GM18867 (cell line): Measurements from ENCODE around the gene TMTC2.
"Not testable (repeated sequence)": the region's sequence is repeated elsewhere in the genome, so short reads cannot be mapped to it uniquely, and the experiment has no call there.

Experiments used
- ATAC-seq: cut with Tn5 transposase; IDR thresholded peaks from one replicate; pipeline ENCODE4 v1.9.1; 2021; ENCODE audit warnings: mild to moderate bottlenecking, moderate library complexity; ENCODE audit not compliant: unreplicated experiment

TMTC2 gene

DNA sequence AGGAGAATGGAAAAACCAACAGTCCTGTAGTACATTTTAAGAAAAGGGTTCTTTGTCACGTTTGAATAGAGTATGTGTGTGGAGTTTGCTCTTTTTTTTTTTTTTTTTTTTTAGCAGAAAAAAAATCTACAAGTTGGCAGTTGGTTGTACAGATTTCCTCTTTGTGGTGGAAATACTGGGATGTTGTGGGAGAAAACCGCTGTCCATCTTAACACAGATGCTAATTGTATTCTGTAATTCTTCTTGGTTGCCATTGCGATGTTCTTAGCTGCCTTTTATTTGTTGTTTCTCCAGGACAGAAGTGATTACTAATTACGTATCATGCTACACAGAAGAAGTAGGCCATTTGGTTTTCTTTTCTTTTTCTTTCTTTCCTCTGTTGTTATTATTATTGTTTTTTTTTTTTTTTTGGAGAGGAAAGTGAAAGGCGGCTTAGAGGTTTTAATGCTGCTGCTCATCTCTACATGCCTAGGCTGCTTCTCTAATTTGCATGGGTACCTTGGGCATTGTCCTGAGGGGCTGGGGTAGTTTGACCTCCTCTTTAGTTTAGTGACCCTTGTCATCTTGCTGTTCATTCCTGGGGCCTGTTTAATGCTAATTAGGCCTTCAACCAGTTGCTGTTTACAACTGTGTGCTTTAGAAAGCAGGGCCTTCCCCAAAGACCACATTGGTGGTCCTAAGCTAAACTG is 94.7 kb downstream of the TMTC2 start:
- ATAC-seq = no peak

DNA sequence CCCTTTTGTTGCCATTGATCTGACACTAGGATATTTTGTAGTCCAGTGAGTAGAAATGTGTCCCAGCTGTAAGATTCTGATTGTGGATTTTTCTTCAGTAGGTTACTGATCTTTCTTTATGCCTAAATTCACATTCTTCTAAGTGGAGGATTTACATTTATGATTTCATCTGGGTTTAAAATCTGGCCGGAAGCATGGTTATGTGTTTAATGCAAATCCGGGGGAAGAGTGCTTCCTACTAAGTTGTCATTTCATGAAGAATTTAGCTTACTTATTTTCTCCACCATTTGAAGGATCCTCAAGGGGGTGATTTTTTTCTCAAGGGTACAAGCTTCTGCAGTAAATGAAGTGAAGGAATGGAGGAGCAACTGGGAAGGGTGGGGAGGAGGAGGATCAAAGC is 96.7 kb downstream of the TMTC2 start:
- no peak for ATAC-seq

DNA sequence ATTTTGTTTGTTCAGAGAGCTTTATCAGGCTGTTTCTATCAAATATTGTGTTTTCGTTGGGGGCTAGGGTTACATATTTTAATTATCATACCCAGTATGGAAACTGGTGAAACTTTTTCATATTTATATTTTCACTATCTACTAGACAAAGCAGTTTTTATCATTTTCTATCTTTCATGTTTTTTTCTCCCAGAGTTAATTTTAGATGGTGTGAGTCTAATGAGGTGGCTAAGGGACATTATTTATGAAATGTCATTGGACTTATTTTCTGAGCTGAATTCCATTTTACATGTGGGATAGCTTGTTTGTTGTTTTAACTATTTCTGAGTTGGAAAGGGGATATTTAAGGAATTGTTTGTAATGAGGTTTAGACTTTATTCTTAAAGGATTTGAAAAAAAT is 100.3 kb downstream of the TMTC2 start:
- no peak for ATAC-seq

DNA sequence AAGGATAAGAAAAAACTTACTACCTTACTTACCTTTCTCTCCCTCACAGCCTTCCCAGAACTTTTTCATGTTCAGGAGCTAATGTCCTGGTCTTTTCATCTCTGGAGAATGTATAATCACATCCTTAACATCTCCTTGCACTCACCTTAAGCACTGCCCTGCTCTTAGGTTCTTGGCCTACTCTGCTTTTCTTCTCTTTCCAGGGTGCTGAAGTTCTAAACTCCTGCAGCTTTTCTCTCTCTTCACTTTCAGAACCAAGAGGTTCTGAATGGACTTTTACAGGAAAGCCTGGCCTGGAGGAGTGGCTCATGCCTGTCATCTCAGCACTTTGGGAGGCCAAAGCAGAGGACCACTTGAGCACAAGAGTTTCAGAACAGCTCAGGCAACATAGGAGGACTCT is 101.9 kb downstream of the TMTC2 start:
- ATAC-seq = no peak

DNA sequence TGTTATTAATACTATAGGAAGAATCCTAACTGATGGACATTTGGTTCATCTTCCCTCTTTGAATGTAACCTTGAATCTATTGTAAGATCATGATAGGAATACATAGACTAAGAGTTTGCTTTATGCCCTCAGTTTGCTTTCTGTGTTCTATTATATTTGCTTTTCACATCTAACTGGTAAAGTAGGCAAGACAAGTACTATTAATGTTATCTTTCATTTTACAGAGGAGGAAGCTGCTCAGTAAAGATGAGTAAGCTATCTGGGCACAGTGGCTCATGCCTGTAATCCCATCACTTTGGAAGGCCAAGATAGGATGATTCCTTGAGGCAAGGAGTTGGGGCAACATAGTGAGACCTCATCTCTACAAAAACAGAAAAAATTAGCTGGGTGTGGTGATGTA is 103.0 kb downstream of the TMTC2 start:
- no peak for ATAC-seq

DNA sequence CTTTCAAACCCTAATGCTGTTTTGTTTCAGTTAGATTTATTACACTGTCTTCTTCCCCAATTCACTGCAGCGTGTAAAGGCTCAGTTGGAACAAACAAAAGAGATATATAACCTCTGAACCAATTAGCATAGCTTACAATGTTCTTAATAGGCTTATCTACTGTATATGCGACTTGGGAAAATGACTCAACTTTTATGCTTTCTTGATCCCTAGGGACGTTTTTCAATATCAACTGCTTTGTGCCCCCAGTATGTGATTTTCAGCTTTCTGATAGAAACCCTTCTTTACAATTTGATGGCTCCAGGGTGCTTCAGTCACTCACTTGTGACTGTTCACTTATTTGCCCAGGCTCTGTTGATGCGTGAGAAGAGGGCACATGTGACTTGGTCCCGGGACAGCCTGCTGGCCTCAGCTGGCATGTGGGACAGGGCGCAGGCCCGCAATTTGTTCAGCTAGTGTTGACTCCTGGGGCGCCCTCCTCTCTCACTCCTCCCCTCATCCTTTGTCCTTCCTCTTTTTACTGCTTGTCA is 107.1 kb downstream of the TMTC2 start:
- ATAC-seq = no peak

DNA sequence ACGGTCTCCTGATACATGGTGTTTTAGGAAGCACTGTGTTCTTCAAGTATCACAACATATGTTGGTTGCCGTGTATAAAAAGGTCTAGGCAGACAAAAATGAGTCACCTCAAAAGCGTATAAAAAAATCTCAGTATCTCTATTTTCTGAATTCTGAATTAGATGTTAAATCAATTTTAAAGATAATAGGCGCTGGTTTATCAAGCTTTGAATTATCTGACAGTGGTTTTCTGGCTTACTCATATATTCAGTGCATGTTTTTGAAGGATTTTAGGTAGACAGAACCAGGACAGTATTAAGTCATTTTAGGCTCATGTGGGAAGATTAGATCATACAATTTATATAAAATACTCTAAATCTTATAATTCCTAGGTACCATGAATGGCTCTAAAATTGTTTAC is 110.8 kb downstream of the TMTC2 start:
- ATAC-seq = no peak

DNA sequence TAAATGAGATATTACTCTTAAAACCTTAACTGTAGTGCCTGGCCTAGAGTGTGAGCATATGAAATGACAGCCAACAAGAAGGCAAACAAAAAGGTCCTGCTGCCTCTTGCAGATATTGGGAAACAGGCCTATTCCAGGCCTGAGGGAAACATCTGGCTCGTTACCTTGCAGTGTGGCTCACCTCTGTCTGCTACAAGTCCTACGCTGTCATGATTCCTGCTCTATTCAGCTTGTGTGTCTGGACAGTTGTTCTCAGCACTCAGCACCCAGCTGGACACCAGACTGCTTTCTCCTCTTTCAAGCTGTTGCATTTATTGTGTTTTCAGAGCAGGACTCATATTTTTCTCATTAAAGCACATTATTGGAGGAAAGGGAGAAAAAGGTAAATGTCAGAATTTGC is 113.5 kb downstream of the TMTC2 start:
- ATAC-seq = no peak

DNA sequence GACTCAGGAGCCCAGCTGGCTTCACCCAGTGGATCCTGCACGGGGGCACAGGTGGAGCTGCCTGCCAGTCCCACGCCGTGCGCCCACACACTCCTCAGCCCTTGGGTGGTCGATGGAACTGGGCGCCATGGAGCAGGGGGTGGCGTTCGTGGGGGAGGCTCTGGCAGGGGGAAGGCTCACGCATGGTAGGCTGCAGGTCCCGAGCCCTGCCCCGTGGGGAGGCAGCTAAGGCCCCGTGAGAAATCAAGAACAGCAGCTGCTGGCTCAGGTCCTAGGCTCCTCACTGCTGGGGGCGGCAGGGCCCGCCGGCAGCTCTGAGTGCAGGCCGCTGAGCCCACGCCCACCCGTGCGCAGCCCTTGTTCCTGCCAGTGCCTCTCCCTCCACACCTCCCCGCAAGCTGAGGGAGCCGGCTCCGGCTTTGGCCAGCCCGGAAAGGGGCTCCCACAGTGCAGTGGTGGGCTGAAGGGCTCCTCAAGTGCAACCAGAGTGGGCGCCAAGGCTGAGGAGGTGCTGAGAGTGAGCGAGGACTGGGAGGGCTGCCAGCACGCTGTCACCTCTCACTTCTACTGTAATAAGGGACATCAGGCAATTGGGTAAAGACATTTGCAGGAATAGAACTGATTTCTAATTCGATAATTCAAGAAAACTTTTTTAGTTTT is 115.4 kb downstream of the TMTC2 start:
- no peak for ATAC-seq

DNA sequence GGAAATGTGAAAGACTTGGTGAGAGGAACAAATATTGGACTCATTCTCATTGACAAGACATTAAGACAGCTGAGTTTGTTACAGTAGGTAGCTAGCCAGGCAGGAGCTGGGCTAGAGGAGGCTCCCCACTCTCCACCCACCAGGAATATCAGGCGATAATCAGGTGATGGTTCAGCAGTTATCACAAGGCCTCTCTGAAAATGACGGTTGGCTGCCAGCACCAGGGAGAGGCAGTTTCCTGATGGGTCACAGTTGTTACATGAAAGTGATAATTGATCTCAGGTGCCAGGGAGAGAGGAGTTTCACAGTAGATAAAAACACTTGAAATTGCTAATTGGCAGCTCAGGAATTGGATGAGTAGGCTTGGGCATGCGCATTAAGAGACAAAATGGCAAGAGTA is 116.5 kb downstream of the TMTC2 start:
- ATAC-seq = no peak

DNA sequence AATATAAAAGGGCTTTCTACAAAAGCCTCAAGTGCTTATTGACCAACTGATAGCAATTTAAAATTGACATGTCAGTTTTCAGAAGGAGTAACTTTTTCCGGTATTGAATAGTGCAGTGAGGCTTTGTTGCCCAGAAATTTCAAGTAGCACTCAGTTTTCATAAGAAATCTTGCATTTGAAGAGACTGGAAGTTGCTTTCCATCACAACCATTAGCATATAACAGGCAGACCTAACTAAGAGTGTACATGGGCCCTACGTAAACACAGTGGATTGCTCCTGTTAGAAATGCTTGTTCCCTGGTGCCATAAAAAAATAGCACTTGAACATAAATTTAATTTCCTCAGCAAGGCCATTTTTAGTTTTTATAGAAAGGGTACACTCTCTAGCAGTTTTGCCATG is 117.9 kb downstream of the TMTC2 start:
- ATAC-seq = no peak

DNA sequence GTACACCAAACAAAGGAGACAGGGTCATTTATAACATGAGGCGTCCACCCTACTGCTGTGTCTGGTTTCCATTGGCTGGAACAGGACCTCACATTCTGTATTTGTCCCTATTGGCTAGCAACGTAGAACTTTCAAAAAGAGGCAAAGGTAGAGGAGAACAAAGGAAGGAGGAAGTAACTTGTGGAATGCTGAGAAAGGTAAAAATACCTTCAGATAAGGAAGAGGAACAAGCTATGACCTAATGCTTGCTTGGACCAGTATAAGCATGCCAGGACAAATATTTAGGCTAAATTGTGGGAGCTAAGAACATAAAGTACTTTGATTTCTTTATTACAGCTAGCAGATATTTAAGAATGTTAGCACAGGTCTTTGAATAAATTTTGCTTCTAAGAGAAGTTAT is 118.3 kb downstream of the TMTC2 start:
- ATAC-seq = not testable (repeated sequence)

DNA sequence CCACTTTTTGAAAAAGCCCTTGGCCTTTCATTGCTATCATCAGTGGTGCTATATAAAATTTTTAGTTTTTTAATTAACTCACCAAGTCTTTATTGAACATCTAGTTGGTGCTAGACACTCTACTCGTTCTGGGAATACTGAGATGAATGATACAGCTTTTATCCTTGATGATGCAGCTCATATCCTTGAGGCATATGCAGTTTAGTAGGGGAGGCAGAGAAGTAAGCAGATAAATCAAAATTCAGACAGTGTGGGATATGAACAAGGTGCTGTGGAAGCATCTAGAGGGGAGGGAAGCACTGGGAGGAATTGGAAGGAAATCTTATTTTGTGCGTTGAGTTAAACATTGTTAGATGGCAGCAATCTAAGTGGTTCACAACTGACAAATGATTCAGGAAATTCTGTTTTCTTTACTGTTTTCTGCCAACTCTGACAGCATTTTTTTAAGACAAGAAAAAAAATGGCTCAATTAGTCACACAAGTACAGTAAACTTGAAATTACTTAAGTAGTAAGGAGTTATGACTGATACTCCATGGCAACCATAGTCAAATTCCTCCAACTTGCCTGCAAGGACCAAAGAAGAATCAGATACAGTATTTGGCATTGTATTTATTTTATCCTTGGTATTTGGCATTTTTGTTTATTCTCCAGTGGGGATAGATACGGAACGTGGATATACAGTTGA is 119.2 kb downstream of the TMTC2 start:
- ATAC-seq = no peak

DNA sequence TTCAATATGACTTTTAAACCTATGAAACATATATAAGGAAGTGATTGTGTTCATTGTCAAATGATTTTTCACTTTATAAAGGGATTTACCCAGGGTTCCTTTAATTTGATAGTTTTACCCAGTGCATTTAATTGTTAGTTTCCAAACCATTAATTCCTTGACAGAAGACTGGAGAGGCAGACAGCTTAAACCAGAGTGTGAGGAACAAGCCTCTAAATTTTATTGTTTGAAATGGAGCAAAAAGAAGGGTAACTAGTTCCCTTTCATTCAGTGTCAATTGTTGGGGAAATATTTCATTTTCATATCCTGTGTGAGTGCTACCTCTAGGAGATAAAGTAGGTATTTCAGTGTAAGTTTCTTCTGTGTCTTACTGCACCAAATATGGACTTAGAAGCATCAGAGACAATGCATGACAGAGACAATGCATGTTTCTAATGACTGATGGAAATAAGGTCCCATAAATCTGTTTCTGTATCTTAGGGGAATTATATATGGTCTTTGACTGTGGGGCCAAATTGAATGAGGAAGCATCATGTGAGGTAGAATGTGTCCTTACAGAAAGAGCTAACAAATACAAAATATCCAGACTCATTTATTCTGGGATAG is 120.5 kb downstream of the TMTC2 start:
- no peak for ATAC-seq

DNA sequence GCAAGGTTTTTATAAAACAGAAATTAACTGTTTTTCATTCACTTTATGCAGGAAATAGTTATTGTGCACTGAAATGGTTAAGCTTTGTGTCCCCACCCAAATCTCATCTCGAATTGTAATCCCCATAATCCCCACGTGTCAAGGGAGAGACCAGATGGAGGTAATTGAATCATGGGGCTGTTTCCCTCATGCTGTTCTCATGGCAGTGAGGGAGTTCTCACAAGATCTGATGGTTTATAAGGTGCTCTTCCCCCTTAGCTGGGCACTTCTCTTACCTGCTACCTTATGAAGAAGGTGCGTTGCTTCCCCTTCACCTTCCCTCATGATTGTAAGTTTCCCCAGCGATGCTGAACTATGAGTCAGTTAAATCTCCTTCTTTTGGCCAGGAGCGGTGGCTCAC is 123.9 kb downstream of the TMTC2 start:
- no peak for ATAC-seq

DNA sequence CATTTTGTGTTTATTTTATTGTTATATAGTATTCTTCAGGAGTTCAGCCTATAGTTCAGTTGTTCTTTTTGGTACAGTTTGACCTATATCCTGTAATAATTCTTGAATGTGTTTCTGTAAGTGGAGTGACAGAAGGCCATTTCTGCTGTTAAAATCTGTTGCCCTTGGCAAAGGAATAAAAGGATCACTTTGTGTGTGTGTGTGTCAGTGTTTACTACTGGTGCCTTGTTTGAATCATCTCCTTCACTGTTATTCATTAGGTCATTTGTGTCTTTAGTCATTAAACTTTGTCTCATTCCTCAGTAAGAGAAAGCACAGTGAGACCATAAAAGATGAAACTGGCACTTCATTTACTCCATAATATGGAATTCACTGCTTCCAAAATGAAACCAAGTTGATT is 130.7 kb downstream of the TMTC2 start:
- ATAC-seq = no peak

DNA sequence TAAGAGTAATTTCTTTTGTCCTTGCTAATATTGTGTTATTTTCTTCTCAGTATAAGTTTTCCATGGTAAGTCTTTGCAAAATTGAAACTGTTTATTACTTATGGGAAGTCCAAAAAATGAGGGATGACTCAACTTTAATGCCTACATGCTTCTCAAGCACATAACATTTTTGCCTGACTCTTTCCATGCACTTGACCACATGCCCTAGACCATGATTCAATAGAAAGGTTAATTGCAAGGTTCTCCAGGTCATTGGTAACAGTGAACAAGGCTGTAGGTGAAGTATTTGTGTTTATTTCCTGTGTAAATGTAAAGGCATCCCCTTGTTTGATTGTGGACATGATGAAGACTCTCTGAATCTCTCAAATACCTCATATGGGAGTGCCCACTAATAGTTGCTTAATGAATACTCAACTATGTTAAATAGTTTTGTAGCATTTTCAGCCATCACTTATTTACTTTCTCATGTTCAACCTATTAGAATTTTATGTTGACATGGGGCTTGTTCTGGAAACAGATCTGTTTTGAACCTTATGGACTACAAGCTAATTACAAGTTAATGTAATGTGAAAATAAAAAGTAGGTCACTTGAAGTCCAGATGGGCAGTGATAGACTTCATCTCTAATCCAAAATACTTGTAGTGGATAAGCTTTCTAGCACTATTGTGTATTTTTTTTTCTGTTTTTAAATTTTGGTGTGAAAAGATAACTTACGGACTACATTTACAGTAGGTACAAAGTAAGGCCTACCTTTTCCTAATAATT is 131.7 kb downstream of the TMTC2 start:
- no peak for ATAC-seq

DNA sequence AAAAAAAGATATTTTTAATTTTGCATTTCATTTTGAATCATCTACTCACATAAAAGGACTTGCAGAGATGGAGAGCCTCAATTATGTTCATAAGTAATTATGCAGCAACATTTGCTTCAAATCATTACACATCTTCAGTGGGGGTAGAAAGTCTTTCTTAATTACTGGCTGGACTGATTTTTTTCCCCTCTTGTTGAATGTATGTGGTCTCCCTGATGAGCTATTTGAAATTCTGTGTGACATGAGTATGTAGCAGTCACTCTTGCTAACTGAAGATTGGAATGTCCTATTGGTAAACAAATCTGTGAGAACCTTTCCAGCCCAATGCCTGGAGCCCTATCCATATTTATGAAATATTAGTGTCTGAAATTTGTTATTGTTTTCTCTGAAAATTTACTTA is 139.8 kb downstream of the TMTC2 start:
- no peak for ATAC-seq

DNA sequence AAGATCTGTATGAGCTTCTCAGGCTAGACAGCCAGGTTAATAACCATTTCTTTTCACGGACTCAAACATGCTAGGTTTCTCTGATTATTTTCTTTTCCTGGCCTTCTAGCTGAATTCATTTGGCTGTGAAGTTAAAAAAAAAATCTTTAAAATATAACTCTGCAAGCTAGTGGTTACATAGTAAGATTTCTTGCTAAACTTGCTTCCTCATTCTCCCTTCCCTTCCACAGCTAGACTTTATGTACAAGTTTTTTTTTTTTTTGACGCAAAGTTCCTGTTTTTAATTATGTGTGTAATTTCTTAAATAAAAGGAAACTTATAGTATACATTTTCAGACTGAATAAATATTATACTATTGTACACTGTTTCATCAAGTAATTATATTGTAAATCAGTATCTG is 145.4 kb downstream of the TMTC2 start:
- ATAC-seq = no peak

DNA sequence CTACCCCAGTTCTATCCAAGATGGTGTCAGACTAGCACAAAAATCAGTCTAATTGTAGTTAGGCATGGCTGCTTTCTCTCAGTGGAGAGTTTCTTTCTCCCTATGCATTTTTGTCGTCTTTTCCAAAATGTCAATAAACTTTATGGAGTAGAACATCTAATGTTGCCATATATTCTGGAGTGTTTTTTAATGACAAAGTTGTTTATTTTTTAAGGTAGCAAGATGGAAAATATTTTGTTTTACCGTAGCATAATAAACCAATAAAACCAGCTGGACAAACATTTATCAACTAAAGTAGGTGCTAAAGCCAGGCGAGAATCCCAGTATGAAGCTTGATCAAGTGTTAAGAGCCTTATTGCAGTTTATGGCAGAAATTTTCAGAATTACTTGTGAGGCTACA is 146.3 kb downstream of the TMTC2 start:
- ATAC-seq = no peak

DNA sequence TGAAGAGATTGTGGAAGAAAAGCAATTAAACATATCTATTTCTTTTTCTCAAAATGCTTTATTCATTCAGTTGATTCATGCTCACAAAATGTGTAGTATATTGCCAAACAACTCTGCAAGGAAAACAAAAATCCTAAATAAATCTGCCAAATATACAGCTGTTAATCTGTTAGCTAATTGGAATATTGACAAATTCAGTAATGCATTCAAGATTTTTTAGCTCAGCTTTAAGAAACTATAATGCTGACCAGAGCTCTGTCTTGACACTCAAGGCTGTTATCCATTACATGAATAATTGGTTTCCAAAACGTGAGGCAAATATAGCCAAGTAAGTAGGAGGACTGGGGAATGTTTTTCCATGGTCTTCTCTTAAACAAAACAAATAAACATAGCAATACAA is 146.8 kb downstream of the TMTC2 start:
- ATAC-seq = no peak
